ENCODE data around the gene FIBP. TPM values are rescaled to one million over a fixed set of nuclear protein-coding genes. Genes with fewer than 3 reads are reported as not detected.

Gene FIBP
- total RNA-seq, 1 donor from 2014 or later, result 77.8 TPM

DNA sequence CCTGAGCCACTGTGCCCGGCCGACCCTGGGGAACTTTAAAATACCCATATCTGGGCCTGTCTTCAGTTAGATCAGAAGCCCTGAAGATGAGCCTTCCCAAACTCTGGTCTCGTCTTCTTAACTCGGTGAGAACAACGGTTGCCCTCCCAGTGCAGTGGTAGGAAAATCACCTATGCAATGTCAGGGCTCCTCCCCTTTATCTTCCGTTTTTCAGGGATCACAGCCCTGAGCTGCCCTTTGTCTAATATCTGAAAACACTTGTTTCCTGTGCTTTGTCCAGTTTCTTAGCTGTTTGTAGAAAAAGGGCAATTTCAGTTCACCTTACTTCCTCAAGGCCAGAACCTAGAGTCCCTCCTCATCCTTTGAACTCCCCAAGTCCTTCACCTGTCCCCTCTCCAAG lies 40.4 kb upstream of the FIBP start:
- Mint-ChIP-seq H3K4me3 (ENCODE audit: low read depth) (no peak overlapping the region), H3K36me3 (ENCODE audit: insufficient read depth) (no peaks in the 10 kb centered on the region), H3K27ac (no peak overlapping the region), H3K27me3 (no peaks in the 10 kb centered on the region), H3K9me3 (ENCODE audit: low read depth) (no peaks in the 10 kb centered on the region), H3K4me1 (ENCODE audit: low read depth) (no peaks in the 10 kb centered on the region)
- DNase-seq (ENCODE audit: low spot score, unreplicated experiment), result no peak
- TF ChIP-seq CTCF (IDR thresholded peaks at IDR 0.05; ENCODE audit: unreplicated experiment), result no peak

GRCh38 chr11:65927904-65928397 lies 39.7 kb upstream of the FIBP start:
- no peak for TF ChIP-seq CTCF (IDR thresholded peaks at IDR 0.05; ENCODE audit: unreplicated experiment)
- Mint-ChIP-seq H3K36me3 (ENCODE audit: insufficient read depth) (peaks cover 2% of the 10 kb centered on the region), H3K4me3 (ENCODE audit: low read depth) (no peak overlapping the region), H3K27ac (no peak overlapping the region), H3K9me3 (ENCODE audit: low read depth) (no peaks in the 10 kb centered on the region), H3K4me1 (ENCODE audit: low read depth) (no peaks in the 10 kb centered on the region), H3K27me3 (no peaks in the 10 kb centered on the region)
- DNase-seq (ENCODE audit: low spot score, unreplicated experiment), result no peak

GRCh38 chr11:65925397-65925796 lies 37.1 kb upstream of the FIBP start:
- Mint-ChIP-seq H3K4me3 (ENCODE audit: low read depth) (no peak overlapping the region), H3K27ac (no peak overlapping the region), H3K9me3 (ENCODE audit: low read depth) (no peaks in the 10 kb centered on the region), H3K27me3 (no peaks in the 10 kb centered on the region), H3K4me1 (ENCODE audit: low read depth) (no peaks in the 10 kb centered on the region), H3K36me3 (ENCODE audit: insufficient read depth) (peaks cover 5% of the 10 kb centered on the region)
- no peak for DNase-seq (ENCODE audit: low spot score, unreplicated experiment)
- TF ChIP-seq CTCF (IDR thresholded peaks at IDR 0.05; ENCODE audit: unreplicated experiment), result no peak

- H3K27ac Mint-ChIP-seq, result no peak overlapping the region
- TF ChIP-seq CTCF (IDR thresholded peaks at IDR 0.05; ENCODE audit: unreplicated experiment), result no peak
- H3K9me3 Mint-ChIP-seq (ENCODE audit: low read depth), result no peaks in the 10 kb centered on the region
- H3K27me3 Mint-ChIP-seq, result no peaks in the 10 kb centered on the region
- H3K4me1 Mint-ChIP-seq (ENCODE audit: low read depth), result peaks cover 4% of the 10 kb centered on the region
- no peak for DNase-seq (ENCODE audit: low spot score, unreplicated experiment)
- no peak overlapping the region for H3K4me3 Mint-ChIP-seq (ENCODE audit: low read depth)
- peaks cover 5% of the 10 kb centered on the region for H3K36me3 Mint-ChIP-seq (ENCODE audit: insufficient read depth)
Measured at GRCh38 chr11:65922565-65922964, 34.3 kb upstream of the FIBP start.

DNA sequence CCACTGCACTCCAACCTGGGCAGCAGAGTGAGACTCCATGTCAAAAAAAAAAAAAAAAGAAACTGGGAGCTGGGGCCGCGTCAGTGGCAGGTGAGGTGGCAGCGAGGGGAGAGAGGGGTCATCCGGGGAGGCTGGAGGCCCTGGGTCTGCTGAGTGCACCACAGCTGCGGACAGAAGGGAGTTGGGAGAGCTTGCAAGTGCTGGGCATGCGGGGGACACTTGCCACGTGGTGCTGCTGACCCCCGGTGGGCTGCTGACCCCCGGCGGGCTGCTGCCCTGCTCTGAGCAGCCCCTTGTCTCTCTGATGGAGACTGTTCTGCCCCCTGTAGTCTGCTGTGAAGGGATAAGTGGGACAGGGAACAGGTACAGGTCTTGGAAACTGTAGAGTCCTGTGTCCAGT lies 33.6 kb upstream of the FIBP start:
- Mint-ChIP-seq H3K4me3 (ENCODE audit: low read depth) (no peak overlapping the region), H3K36me3 (ENCODE audit: insufficient read depth) (peaks cover 5% of the 10 kb centered on the region)

More for the DNA sequence above, 33.6 kb upstream of the FIBP start:
- Mint-ChIP-seq H3K27ac (no peak overlapping the region), H3K9me3 (ENCODE audit: low read depth) (no peaks in the 10 kb centered on the region), H3K27me3 (no peaks in the 10 kb centered on the region), H3K4me1 (ENCODE audit: low read depth) (peaks cover 4% of the 10 kb centered on the region)
- TF ChIP-seq CTCF (IDR thresholded peaks at IDR 0.05; ENCODE audit: unreplicated experiment), result no peak
- DNase-seq (ENCODE audit: low spot score, unreplicated experiment), result no peak
